Measurements from ENCODE around the gene TARDBP.
"Not testable (repeated sequence)": the region's sequence is repeated elsewhere in the genome, so short reads cannot be mapped to it uniquely, and the experiment has no call there.

Gene TARDBP

DNA sequence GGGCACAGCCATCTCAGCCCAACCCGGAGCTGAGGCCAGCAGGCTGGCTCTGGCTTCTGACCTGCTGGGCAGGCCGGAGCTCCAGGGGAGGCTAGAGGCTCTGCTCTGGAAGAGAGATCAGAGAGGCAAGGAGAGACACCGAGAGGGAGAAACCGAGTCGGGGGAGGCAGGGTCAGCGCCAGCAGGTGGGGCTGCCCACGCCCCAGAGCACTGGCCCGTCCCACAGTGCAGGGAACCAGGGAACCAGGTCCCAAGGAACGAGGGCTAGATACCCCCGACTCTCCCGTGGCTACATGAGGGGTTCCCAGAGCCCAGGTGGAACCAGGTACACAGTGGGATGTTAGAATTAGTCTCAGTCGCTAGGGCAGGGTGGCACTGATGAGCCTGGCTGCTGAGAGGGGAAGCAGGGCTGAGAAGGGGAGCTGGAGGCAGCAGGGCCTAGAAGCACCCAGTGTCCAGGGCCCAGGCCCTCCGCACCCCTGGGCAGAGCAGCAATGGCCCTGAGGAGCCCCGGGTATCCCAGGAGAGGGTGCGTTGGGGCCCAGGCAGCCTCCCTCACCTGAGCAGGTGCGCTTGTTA lies 32.5 kb downstream of the TARDBP start:
- Mint-ChIP-seq H3K27me3 (no peaks in the 10 kb centered on the region), H3K4me3 (no peak overlapping the region)

DNA sequence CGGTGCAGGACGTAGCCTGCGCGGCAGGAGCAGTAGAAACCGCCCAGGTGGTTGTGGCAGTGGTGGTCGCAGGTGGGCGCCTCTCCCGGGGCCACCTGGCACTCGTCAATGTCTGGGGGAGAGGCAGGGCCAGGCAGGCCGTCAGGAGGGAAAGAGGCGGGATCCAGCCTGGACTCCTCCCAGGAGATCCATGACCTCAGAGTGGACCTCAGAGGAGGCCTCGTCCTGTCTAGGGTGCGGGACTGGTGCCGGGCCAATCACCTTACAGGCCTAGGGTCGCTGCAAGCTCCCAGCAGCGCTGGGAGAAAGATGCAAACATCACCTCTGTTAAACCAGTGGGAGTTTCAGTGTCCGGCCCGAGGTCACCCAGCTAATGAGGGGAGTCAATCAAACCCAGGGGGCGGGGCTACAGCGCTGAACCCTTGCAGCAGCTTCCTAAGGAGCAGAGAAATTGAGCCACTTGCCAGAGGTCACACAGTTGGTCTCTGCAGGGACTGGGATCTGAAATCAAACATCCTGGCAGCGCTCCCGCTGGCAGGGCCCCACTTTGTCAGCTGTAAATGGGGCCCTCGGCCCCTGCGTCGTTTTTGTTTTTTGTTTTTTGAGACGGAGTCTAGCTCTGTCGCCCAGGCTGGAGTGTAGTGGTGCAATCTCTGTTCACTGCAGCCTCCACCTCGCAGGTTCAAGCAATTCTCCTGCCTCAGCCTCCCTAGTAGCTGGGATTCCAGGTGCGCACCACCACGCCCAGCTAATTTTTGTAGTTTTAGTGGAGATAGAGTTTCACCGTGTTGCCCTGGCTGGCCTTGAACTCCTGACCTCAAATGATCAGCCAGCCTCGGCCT lies 33.2 kb downstream of the TARDBP start:
- no peaks in the 10 kb centered on the region for H3K27me3 Mint-ChIP-seq
- DNase-seq: no peak
- no peaks in the 10 kb centered on the region for H3K9me3 Mint-ChIP-seq
- no peak overlapping the region for H3K4me3 Mint-ChIP-seq
- peak overlapping the region in 1 of 2 donors; percentile 6 for H3K27ac Mint-ChIP-seq
- peak; percentile 21 for ATAC-seq
- no peaks in the 10 kb centered on the region for H3K4me1 Mint-ChIP-seq

More for the DNA sequence above, 32.5 kb downstream of the TARDBP start:
- DNase-seq (no peak), ATAC-seq (peak; percentile 19)
- H3K9me3 Mint-ChIP-seq: no peaks in the 10 kb centered on the region
- no peaks in the 10 kb centered on the region for H3K4me1 Mint-ChIP-seq
- peak overlapping the region in 1 of 2 donors; percentile 35 for H3K27ac Mint-ChIP-seq

DNA sequence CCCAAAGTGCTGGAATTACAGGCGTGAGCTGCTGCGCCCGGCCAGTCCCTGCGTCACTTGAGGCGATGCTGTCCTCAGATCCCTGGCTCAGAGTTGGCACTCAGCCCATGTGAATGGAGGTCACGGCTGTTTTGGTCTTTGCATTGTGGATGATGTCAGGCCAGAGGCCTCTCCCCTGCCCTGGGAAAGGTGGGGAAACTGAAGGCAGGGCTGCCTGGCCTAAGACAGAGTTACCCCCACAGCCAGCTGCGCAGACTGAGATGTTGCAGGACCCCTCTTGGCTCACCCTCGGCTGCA lies 33.8 kb downstream of the TARDBP start:
- H3K27ac Mint-ChIP-seq: no peak overlapping the region
- no peak overlapping the region for H3K4me3 Mint-ChIP-seq
- no peak for ATAC-seq
- H3K27me3 Mint-ChIP-seq: no peaks in the 10 kb centered on the region
- H3K9me3 Mint-ChIP-seq: no peaks in the 10 kb centered on the region
- DNase-seq: no peak
- H3K4me1 Mint-ChIP-seq: no peaks in the 10 kb centered on the region

DNA sequence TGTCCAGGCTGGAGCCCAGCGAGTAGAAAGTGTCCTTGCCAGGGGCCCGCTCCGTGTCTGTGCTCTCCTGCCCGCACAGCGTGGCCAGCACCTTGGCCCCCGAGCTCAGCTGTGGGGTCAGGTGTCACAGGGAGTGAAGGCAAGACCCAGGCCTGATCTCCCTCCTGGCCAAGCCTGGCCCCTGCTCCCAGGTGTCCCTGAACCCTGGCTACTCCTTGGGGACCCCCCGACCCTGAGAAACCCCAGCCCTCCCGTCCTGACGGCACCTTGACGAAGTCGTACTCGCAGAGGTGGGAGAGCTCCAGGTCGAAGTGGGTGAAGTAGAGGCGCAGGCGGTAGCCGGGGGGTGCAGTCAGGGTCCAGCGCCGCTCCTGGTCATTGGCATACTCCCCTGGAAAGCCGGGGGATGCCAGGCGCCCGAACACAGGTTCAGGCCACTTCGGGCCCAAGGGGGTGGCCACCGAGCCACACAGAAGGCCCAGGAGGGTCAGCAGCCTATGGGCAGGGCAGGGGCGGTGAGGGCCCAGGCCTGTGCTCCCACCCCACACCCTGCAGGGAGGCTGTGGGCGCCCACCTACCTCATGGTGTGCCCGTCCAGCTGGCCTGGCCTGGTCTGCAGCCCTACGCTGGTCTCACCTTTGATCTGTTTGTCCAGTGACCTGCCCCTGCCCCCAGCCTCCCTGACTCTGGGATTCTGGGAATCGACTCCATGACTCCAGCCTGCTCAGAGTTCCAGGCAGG lies 34.3 kb downstream of the TARDBP start, which contains the start of gene MASP2:
Gene MASP2 (minus strand): TSS at position 615 of the 741 bp plus-strand sequence. CDS start 32 bp downstream, at position 583.
- no peak within 1 kb of the TSS for H3K27ac Mint-ChIP-seq
- H3K9me3 Mint-ChIP-seq: no peaks in the 10 kb centered on the region
- no peaks in the 10 kb centered on the region for H3K4me1 Mint-ChIP-seq
- no peak within 1 kb of the TSS for H3K4me3 Mint-ChIP-seq
- no peak for ATAC-seq
- no peaks in the 10 kb centered on the region for H3K27me3 Mint-ChIP-seq
- DNase-seq: no peak

DNA sequence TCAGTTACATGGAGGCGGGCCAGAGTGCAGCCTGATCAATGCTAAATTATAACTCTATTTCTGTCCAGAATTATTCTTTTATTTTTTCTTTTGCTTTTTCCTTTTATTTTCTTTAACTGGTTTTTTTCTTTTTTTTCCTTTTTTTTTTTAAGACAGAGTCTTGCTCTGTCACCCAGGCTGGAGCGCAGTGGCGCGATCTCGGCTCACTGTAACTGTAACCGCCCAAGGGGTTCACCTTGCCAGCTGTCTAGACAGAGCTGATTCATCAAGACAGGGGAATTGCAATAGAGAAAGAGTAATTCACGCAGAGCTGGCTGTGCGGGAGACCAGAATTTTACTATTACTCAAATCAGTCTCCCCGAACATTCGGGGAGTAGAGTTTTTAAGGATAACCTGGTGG lies 38.7 kb downstream of the TARDBP start:
- H3K4me1 Mint-ChIP-seq: peaks cover 25% of the 10 kb centered on the region

DNA sequence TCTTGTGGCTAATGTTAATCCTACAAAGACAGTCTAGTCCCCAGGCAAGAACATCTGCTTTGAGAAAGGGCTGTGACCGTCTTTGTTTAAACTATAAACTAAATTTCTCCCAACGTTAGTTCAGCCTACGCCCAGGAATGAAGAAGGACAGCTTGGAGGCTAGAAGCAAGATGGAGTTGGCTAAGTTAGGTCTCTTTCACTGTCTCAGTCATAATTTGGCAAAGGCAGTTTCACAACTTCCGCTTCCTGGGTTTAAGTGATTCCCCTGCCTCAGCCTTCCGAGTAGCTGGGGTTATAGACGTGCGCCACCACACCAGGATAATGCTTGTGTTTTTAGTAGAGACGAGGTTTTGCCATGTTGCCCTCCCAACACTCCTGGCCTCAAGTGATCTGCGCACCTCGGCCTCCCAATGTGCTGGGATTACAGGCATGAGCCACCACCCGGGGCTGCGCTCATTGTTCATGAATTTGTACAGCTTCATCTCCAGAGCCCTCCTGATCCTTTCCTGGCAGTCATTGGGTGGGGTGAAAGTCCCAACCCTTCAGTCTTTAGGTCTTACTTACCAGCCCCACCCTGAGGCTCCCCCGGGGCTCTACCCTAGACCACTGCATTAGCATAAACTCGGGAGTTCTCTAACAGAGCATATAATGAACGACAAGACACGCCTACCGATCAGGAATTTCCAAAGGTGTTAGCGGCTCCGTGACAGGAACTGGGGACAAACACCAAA lies 39.5 kb downstream of the TARDBP start:
- no peak overlapping the region for H3K27ac Mint-ChIP-seq
- H3K4me1 Mint-ChIP-seq: peaks cover 33% of the 10 kb centered on the region
- H3K9me3 Mint-ChIP-seq: no peaks in the 10 kb centered on the region
- H3K4me3 Mint-ChIP-seq: no peak overlapping the region
- ATAC-seq (no peak), DNase-seq (no peak)
- H3K27me3 Mint-ChIP-seq: no peaks in the 10 kb centered on the region

More for the DNA sequence above, 38.7 kb downstream of the TARDBP start:
- ATAC-seq, H3K9me3 Mint-ChIP-seq, H3K27me3 Mint-ChIP-seq, DNase-seq, H3K4me3 Mint-ChIP-seq: not testable (repeated sequence)
- H3K27ac Mint-ChIP-seq: peak overlapping the region in 1 of 2 donors; percentile 64

DNA sequence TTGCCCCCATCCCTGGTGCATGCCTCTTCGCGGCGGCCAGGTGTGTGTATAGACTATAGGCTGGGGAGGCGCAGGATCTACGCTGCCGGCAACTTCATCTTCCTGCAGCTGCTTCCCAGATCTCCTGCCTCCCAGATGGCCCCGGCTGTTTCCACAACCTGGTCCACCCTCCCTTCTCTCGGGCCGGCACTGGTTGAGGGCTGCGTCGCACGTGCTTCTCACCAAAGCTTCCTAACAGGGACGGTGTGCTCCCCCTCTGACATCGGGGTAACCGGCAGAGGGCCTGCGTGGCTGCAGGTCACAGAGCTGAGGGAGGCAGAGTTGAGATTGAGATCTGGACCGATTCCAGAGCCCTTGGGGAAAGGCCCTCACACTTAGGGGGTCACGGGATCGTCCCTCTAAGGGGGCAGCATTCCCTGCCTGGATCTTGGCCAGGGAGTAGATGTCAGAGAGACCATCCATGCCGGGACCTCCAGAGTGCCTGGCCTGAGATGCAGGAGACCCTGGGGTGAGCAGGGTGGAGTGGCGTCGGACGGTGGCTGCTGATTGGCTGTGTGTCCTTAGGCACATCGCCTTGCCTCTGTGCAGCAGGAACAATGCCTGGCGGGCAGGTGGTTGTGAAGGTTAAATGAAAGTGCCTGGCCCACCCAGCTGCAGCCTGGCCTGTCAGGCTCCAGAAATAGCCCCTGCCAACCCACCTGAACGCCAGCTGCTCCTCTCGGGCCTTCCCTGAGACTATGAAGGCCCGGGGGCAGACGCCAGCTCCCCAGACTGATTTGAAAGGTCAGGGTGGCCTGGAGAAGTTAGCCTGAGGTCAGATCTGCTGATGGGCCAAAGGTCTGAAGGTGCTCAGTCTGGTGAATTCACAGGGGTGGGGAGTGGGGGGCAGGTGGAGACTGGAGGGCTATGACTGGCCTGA lies 40.6 kb downstream of the TARDBP start:
- ATAC-seq: peak; percentile 44
- DNase-seq: no peak

DNA sequence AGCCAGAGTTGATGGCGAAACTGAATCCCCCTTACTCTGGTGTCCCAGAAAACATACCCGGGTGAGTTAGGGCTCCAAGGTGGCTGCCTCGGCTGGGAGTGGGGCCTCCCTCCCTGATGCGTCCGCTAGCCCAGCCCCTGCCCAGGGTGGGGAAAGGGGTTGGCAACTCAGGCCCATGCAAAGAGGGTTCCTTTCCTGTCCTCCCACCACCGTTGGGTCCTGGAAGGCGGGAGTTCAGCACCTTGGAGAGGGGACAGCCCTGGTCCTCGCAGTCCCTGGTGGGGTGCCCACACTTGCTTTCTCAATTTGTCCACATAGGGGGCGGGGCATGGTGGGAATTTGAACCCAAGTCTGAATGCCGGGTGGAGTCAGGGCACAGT lies 41.3 kb downstream of the TARDBP start:
- DNase-seq (no peak), ATAC-seq (peak; percentile 33)
- Mint-ChIP-seq H3K9me3 (no peaks in the 10 kb centered on the region), H3K27ac (no peak overlapping the region), H3K4me1 (peaks cover 51% of the 10 kb centered on the region), H3K4me3 (no peak overlapping the region), H3K27me3 (no peaks in the 10 kb centered on the region)

More for the DNA sequence above, 40.6 kb downstream of the TARDBP start:
- Mint-ChIP-seq H3K4me1 (peaks cover 45% of the 10 kb centered on the region), H3K27me3 (no peaks in the 10 kb centered on the region), H3K27ac (peak overlapping the region in 1 of 2 donors; percentile 35), H3K4me3 (no peak overlapping the region), H3K9me3 (no peaks in the 10 kb centered on the region)

DNA sequence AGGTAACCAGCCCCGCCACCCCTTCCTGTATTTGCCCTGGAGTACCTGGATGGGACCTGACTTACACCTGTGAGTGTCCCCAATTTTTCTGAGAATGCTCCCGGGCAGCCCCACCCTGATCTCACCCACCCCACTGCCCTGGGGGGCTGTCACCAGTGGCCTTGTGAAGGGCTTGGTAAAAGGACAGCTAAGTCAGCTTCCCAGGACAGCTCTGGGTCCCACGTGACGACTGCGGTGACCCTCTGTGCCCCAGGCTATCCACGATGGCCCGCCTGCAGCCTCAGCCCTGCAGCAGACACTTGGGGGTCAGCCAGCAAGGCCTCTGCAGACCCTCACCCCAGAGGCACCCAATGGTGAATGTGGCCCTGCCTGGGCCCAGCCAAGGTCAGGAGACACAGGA lies 41.7 kb downstream of the TARDBP start:
- Mint-ChIP-seq H3K4me1 (peaks cover 55% of the 10 kb centered on the region), H3K27ac (no peak overlapping the region), H3K4me3 (no peak overlapping the region), H3K27me3 (no peaks in the 10 kb centered on the region), H3K9me3 (no peaks in the 10 kb centered on the region)
- DNase-seq (no peak), ATAC-seq (no peak)

DNA sequence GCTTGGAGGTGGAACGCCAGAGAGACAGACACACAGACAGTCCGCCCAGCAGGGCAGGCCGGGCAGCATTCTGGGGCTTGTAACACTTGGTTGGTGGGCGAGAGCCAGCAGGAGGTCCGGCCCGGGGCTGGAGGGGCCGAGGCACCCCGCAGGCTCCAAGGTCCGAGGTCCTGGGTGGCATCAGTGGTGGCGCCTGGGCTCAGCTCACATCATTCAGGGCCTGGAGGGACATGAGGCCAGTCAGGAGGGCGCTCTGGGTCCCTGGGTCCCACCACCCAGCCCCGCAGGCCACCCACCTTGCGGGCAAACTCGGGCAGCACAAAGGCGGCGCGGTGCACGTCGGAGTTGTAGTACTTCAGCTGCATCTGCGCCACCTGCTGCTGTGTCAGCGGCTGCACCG lies 42.2 kb downstream of the TARDBP start:
- peaks cover 57% of the 10 kb centered on the region for H3K4me1 Mint-ChIP-seq
- H3K4me3 Mint-ChIP-seq: no peak overlapping the region

DNA sequence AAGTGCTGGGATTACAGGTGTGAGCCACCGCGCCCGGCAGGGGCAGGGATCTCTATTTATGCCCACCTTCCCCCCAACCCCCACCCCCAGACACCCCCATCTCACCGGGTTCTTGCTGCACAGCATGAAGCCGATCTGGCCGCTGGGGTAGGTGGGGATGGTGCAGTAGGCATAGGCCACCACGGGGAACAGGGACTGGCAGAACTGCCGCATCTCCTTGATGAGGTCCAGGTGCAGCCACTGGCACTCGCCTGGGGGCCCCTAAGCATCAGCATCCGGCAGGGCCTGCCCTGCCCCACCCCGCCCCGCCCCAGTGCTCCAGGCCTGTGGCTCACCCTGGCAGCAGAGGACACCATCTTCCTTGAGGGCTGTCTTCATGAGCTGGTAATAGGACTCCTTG lies 43.2 kb downstream of the TARDBP start:
- peaks cover 58% of the 10 kb centered on the region for H3K4me1 Mint-ChIP-seq
- no peaks in the 10 kb centered on the region for H3K9me3 Mint-ChIP-seq
- ATAC-seq (no peak), DNase-seq (no peak)
- H3K27ac Mint-ChIP-seq: no peak overlapping the region
- no peaks in the 10 kb centered on the region for H3K27me3 Mint-ChIP-seq
- no peak overlapping the region for H3K4me3 Mint-ChIP-seq

More for the DNA sequence above, 42.2 kb downstream of the TARDBP start:
- DNase-seq: no peak
- ATAC-seq: no peak
- Mint-ChIP-seq H3K9me3 (no peaks in the 10 kb centered on the region), H3K27me3 (no peaks in the 10 kb centered on the region), H3K27ac (no peak overlapping the region)

DNA sequence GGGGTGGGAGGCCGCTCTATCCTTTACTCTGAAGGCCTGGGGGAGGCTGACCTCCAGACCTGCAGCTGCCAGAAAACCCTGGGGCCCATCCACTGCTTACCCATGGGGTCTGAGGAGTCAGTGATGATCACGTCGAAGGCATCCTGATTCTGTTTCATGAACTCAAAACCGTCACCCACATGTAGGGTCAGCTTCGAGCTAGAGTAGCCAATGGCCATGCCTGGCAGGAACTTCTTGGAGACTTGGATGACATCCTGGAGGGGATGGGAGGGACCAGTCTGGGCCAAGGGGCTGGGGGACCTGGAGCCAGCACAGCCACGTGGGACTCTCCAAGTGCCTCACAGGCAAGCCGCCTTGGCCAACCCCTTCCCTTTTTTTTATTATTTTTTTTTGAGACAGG lies 44.0 kb downstream of the TARDBP start:
- H3K4me3 Mint-ChIP-seq: no peak overlapping the region
- no peaks in the 10 kb centered on the region for H3K27me3 Mint-ChIP-seq
- peaks cover 67% of the 10 kb centered on the region for H3K4me1 Mint-ChIP-seq
- H3K9me3 Mint-ChIP-seq: no peaks in the 10 kb centered on the region
- no peak overlapping the region for H3K27ac Mint-ChIP-seq
- no peak for ATAC-seq
- no peak for DNase-seq

DNA sequence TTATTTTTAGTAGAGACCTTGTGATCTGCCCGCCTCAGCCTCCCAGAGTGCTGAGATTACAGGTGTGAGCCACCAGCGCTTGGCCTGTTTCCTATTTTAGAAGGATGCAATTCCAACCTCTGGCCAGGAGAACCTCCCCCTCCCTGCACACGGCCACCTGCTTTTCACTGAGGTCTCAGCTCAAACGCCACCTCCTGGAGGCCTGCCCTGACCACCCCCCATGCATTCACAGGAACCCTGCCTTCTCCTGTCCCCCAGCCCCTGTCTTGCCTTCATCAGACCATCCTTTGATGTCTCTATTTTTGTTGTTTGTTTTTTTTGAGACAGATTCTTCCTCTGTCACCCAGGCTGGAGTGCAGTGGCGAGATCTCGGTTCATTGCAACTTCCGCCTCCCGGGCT lies 45.0 kb downstream of the TARDBP start:
- Mint-ChIP-seq H3K4me3 (peak overlapping the region; percentile 33 to 40), H3K27ac (peak overlapping the region in 1 of 2 donors; percentile 10), H3K27me3 (no peaks in the 10 kb centered on the region), H3K4me1 (peaks cover 70% of the 10 kb centered on the region), H3K9me3 (no peaks in the 10 kb centered on the region)
- DNase-seq (no peak), ATAC-seq (no peak)

DNA sequence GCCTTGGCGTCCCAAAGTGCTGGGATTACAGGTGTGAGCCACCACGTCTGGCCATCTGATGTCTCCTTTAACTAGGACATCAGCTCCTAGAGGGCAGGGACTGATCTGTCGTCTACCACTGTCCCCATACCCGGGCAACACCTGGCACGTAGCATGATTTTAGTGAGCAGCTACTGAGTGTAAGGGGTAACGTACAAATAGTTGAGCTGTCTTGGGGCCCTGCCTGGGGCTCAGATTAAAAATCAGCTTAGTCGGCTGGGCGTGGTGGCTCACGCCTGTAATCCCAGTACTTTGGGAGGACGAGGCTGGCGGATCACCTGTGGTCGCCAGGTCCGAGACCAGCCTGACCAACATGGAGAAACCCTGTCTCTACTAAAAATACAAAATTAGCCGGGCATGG lies 45.6 kb downstream of the TARDBP start:
- no peak for ATAC-seq
- Mint-ChIP-seq H3K4me1 (peaks cover 70% of the 10 kb centered on the region), H3K27me3 (no peaks in the 10 kb centered on the region), H3K9me3 (no peaks in the 10 kb centered on the region), H3K4me3 (peak overlapping the region; percentile 96 to 97), H3K27ac (peak overlapping the region in 1 of 2 donors; percentile 85)
- no peak for DNase-seq
